GM19467 (cell line): ENCODE measurements around the gene TOGARAM2.

Experiments
- ATAC-seq: cut with Tn5 transposase; IDR thresholded peaks from one replicate; pipeline ENCODE4 v1.9.1; 2021; ENCODE audit warnings: mild to moderate bottlenecking, moderate library complexity; ENCODE audit not compliant: unreplicated experiment

Gene TOGARAM2

GRCh38 chr2:29051730-29052129 lies 70.6 kb downstream of the TOGARAM2 start:
- ATAC-seq = no peak

- no peak for ATAC-seq
Observed at GRCh38 chr2:29052807-29053206, 71.7 kb downstream of the TOGARAM2 start.

- ATAC-seq = no peak
Observed at GRCh38 chr2:29053223-29053622, 72.1 kb downstream of the TOGARAM2 start.

- ATAC-seq = no peak
Observed at GRCh38 chr2:29053670-29054400, 72.7 kb downstream of the TOGARAM2 start.

- no peak for ATAC-seq
Observed at GRCh38 chr2:29054430-29054829, 73.3 kb downstream of the TOGARAM2 start.

GRCh38 chr2:29055601-29056000 lies 74.5 kb downstream of the TOGARAM2 start:
- no peak for ATAC-seq

GRCh38 chr2:29056452-29056851 lies 75.4 kb downstream of the TOGARAM2 start:
- no peak for ATAC-seq

GRCh38 chr2:29057006-29057405 lies 75.9 kb downstream of the TOGARAM2 start:
- no peak for ATAC-seq

GRCh38 chr2:29059624-29060023 lies 78.5 kb downstream of the TOGARAM2 start:
- no peak for ATAC-seq

- no peak for ATAC-seq
Observed at GRCh38 chr2:29060441-29060840, 79.3 kb downstream of the TOGARAM2 start.

GRCh38 chr2:29061176-29061575 lies 80.1 kb downstream of the TOGARAM2 start:
- ATAC-seq = no peak

- ATAC-seq = no peak
Observed at GRCh38 chr2:29061616-29062015, 80.5 kb downstream of the TOGARAM2 start.

- ATAC-seq = no peak
Observed at GRCh38 chr2:29062371-29062770, 81.3 kb downstream of the TOGARAM2 start.

GRCh38 chr2:29063056-29063455 lies 82.0 kb downstream of the TOGARAM2 start:
- ATAC-seq = no peak

GRCh38 chr2:29063646-29064345 lies 82.7 kb downstream of the TOGARAM2 start:
- no peak for ATAC-seq

GRCh38 chr2:29064346-29064715 lies 83.2 kb downstream of the TOGARAM2 start:
- ATAC-seq = no peak

GRCh38 chr2:29064746-29065067 lies 83.6 kb downstream of the TOGARAM2 start:
- no peak for ATAC-seq

- ATAC-seq = no peak
Observed at GRCh38 chr2:29065068-29065811, 84.1 kb downstream of the TOGARAM2 start.

- no peak for ATAC-seq
Observed at GRCh38 chr2:29066271-29066860, 85.3 kb downstream of the TOGARAM2 start.

GRCh38 chr2:29066997-29067605 lies 86.0 kb downstream of the TOGARAM2 start:
- ATAC-seq = no peak

- no peak for ATAC-seq
Observed at GRCh38 chr2:29068513-29068912, 87.4 kb downstream of the TOGARAM2 start.
